Superior temporal gyrus (tissue), 1 donor: Measurements from ENCODE around the gene BCAS1.
A peak's percentile ranks its signal among the peaks of the same experiment; 100 is the strongest.
"Not testable (repeated sequence)": the region's sequence is repeated elsewhere in the genome, so short reads cannot be mapped to it uniquely, and the experiment has no call there.

ENCODE experiments used
- DNase-seq: peaks from one replicate; pipeline ENCODE4 v3.0.0-alpha.2; 2016; ENCODE audit errors: extremely low spot score

The BCAS1 gene

DNA sequence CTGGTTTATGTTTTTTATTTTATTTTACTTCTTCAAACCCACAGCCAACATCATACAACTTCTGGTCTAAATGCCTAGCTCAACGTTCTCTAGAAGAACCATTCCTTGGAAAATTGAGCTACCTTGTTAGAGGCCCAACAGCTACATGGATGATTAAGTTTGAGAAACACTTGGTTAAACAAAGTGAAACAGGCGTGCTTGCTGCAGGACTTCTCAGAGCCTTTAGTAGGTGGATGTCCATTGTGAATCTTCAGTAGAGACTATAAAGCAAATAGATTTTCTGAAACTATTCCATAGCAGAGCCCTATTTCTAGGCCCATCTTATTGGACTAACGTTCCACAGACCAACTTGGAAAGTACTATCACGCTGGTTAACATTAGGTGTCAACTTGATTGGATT lies 51.3 kb downstream of the BCAS1 start:
- DNase-seq: no peak

DNA sequence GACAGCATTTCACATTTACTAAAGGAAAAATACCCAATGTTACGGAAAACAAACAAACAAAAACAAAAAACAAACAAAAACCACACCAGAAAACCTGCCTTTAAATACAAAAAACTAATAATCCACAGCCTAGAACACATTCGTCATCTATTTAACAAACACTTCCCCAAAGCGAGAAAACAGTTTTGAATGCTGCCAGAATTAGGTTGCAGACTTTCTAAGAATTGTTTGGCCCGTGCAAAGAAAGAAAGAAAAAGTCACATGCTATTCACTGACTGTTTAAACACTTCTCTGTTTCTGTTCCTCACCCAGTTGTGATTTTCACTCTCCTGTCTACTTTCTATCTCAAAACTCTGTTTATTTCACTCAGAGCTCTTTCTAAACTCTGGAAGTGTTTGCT lies 52.5 kb downstream of the BCAS1 start:
- DNase-seq: peak; percentile 50

DNA sequence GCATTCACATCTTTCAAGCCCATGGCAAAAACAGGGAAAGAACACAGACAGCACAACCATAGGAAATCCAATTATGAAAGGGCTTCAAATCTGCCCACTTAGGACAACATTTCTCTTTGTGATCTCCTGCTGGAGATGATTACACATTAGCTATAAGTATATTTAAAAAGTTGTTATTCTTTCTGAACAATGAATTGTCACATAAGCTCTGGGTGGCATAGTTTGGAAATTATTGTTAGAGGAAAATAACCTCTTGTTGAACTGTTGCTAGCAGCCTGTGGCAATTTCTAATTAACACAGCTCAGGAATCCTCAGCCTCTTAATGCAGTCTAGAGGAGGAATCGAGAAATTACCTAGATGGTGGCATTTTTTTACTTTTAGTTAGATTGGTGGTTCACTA lies 54.9 kb downstream of the BCAS1 start:
- DNase-seq: peak; percentile 44

DNA sequence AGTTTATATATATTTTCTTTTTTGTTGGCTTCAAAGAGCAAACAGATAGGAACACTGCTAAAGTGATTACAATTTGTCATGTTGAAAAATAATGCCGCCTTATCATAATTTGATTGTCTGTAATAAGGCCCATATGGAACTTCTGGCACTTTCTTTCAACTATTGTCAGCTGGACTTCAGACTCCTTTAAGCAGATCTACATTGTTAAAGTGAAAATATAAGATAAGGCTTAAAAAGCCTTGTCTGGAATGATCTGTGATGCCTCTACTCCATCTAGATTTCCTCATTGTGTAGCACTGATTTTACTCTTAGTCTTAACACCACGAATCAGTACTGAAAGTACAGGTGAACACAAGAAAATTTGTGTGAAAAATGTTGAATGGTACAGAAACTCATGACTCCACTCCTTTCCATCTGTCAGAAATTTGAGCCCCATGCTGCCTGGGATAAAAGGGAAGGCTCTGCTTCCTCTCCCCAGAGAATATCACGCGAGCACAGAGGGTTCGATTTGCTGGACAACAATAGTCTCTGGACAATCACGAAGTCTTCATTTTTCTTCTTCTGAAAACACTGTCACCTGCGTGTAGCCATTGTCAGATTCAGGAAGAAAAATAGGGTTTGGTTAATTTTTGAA lies 56.0 kb downstream of the BCAS1 start:
- peak; percentile 51 for DNase-seq

DNA sequence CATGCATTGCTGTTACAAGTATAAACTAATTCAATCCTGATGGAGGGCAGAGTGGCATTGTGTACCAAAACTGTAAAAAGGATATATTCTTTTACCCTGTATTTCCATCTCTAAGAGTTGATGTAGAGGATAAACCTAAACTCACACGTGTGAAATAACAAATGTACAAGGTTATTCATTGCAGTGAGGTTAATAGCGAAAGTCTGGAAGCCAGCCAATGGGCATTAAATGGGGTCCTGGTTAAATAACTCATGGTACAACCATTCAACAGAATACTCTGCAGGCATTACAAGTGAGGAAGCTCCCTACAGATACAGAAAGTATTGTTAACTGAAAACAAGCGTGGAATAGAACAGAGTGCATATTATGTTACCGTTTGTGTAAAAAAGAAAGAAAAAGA lies 56.9 kb downstream of the BCAS1 start:
- no peak for DNase-seq

DNA sequence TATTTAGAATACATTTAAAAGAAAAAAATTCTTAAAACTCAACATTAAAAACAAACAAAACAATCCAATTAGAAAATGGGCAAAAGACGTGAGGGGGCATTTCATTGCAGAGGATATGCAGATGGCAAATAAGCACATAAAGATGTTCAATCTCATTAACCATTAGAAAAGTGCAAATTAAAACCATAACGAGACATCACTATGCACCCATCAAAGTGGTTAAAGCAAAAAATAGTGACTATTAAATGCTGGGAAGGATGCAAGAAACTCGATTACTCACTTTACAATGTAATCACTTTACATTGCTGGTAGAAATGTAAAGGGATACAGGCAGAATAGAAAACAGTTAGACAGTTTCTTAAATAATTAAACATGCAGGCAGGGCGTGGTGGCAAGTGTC lies 59.0 kb downstream of the BCAS1 start:
- DNase-seq: no peak

DNA sequence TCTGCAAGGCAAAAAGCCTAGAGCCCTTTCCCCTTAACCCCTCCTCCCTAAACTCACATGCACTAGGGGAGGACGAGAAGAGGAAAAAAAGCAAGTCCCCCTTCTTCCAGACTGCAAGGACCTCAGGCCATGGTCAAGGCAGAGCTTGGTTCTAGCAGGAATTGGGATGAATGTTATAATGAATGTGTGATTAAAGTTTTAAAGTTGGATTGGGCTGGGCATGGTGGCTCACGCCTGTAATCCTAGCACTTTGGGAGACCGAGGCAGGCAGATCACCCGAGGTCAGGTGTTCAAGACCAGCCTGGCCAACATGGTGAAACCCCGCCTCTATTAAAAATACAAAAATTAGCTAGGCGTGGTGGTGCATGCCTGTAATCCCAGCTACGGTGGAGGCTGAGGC lies 64.2 kb downstream of the BCAS1 start:
- not testable (repeated sequence) for DNase-seq

DNA sequence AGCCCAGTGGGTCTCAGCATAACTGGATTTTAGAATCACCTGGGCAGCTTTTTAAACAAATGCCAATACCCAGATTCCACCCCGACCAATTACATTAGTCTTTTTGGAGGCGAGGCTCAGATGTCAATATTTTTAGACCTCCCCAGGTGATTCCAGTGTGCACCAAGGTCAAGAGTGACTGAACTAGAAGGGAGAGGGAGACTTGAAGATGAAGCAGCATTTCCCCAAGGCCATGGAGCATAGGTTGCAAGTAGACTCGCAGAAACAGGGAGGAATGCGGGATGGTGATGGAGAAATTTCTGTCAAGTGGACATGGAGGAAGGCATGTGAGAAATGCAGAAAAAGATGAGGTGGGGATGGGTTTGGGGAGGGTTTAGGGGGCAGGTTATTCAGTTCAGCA lies 64.9 kb downstream of the BCAS1 start:
- DNase-seq: no peak

DNA sequence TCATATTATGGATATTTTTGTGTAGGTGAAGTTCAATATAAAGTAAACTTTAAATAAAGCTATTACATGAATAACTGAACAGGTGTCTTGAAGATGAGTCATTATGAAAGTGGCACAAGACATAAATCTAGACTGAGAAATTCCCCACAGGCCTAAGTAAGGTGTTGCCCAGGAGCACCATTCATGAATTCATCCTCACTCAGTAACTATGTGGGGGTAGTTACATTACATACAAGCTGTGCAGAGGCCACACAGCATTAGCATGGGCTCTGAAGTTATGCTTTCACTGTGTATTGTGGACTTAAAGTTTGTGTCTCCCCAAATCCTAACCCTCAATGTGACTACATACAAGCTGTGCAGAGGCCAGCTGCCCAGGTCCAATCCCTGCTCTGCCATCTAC lies 65.9 kb downstream of the BCAS1 start:
- DNase-seq: no peak

DNA sequence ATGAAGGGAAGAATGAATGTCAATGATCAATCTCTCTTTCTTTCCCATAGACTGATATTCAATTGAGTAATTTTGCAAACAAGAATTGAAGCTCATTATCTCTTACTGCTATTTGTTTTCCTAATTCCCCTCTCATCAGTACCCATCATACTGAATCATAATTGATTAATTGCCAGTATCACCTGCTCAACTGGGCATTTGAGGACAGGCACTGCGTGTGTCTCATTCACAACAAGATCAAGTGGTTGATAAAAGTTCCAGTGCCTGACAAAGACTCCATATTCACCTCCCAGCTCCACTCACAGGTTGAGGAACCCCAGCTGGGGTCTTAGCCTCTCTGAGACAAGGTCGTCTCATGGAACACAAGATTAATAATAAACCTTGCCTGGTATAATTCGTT lies 67.7 kb downstream of the BCAS1 start:
- no peak for DNase-seq

DNA sequence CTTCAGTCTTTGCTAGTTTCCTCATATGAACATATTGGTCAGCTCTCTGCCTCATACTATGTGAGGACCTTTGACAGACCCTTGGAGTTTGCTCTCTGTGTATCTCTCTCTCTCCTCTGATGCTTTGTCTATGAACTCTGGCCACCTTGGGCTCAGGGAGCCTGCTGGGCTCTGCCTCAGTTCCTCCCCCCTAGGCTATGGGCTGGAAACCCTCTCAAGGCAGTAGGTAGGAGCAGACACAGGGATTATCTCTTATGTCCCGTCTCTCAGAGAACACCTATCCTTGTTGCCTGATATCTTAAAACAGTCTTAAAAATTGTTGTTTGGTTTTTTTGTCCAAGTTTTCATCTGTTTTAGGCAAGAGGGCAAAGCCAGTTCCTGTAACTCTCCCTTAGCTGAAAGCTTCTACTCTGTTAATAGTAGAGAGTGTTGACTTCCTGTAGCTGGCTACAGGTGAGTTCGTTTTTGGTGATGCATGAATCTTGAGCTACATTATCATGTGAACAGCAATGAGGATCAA lies 68.3 kb downstream of the BCAS1 start:
- DNase-seq: no peak

DNA sequence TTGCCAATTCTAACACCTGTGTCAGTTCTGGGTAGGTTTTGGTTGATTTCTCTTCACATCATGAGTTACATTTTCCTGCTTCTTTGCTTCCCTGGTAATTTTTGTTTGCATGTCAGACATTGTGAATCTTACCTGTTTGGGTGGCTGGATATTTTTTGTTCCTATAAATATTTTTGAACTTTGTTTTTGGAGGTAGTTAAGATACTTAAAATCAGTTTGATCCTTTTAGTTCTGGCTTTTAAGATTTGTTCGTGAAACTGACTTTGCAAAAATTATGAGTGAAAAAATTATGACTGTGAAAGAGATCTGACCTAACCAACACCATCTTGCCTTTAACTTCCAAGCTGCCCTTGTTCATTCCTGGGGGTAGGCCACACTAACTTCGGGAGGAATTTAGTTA lies 69.5 kb downstream of the BCAS1 start:
- no peak for DNase-seq

DNA sequence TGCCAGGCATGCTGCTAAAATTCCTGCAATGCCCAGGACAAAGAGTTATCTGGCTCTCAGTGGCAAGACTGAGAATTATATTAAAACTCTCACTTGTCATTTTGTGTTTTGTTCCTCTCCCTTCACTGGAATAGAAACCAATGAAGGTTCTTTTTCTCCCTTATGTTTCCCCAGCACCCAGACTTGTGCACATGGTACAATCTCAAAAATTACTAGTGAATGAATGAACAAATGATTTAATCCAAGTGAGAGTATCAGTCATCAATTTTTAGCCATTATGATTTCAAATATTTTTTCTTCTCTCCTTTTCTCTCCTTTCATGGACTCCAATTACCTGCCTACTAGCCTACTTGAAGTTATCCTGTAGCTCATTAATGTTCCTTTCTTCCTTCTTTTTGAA lies 70.1 kb downstream of the BCAS1 start:
- DNase-seq: no peak

DNA sequence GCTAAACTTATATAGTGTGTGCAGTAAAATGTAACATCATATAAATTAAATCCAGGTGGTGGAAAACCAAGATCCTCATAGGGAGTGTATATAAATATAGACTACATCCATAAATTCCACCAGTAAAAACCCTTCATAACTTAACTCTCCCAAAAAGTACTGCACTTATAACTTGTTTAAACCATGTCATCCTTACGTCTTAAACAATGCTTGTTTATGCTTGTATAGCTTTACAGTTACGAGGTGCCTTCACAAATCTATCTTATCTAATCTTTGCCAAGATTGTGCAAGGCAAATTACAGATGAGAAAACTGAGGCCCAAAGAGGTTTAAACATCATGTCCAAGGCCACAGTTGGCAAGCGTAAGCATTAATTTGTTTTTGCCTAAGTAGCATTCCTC lies 71.3 kb downstream of the BCAS1 start:
- DNase-seq: no peak

DNA sequence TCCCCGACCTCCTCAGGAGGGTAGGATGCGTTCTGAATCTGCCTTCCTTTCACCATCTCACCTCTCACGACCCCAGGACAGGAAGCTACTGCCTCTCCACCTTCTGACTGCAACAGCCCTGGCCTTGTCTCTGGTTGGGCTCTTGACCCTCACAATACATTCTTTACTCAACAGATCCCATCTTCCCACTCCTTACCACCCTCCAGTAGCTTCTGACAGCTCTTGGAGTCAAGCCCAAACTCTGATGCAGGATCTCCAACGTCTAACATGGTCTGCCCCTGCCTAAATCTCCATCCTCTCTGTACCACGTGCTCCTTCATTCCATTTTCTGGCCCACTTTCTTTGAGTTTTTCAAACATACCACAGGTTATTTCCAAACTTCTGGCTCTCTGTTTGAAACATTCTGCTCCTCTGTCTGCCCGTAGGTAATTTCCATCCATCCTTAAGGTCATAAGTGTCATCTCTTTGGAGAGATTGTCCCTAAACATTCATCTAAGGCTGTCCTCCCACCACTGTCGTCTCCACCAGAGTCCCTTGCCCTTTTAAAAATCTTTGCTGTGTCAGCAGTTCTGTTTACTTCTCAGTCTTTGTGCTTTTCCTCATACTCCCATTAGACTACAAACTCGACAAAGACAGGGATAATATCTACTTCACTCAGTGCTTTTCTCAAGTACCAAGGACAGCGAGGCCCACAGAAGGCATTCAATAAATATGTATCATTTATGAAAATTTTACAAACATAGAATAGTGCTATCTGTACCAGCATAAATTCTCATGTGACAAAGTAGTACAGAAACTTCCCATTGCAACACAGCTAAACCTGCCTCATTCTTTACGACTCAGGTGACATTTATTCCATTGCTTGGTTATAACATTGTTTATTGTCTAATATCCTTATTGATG lies 73.6 kb downstream of the BCAS1 start:
- no peak for DNase-seq

DNA sequence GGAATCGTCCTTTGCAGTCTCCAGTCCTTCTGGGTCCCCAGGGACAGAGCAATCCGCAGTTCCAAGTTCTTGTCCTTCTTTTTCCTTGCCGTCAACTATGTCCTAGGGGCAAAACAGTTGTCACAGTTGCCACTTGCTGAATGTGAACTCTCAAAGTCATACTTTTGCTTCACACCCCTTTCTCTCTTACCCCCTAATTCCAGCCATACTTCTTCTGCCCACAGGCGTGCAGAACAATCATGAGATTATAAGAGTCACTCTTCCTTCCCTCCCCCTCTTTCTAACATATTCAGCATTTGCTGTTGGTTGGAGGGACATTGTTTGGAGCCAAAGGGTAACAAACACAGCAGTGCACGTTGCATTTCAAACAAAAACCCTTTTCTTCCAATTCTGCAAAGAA lies 74.4 kb downstream of the BCAS1 start:
- DNase-seq: peak; percentile 47

DNA sequence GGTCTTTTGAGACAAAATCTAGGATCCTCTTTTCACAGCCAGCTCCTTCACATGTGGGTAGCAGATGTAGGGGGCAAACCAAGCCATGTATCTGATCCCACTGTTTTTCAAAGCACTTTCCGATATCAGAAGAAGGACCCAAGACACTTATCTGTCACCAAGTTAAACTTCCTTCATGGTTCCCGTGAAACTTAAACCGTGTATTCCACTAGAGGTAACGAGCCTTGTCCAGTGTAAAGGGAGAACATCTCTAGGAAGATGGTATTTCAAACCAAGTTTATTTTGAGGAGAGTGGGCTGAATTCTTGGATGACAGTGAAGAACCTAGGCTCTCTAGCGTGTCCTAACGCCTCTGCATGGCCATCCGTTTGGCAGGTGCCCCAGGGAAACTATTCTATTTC lies 76.3 kb downstream of the BCAS1 start:
- no peak for DNase-seq

DNA sequence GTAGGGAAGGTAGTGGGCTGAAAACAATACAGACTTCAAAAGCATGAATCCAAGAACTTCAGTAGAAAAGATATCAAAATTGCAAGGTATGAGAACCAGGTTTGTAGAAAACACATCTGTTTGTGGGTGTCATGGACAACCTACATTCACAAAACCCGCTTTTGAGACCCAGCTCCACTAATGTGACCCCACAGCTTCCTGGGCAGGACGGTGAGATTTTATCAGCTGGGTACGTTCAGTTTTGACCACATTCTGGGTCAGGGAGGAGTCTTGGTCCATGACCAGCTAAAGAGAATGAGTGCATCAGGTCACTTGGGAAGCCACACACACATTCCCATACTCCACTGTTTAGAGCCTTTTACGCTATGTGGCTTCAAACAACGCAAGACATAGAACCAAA lies 77.1 kb downstream of the BCAS1 start:
- no peak for DNase-seq

DNA sequence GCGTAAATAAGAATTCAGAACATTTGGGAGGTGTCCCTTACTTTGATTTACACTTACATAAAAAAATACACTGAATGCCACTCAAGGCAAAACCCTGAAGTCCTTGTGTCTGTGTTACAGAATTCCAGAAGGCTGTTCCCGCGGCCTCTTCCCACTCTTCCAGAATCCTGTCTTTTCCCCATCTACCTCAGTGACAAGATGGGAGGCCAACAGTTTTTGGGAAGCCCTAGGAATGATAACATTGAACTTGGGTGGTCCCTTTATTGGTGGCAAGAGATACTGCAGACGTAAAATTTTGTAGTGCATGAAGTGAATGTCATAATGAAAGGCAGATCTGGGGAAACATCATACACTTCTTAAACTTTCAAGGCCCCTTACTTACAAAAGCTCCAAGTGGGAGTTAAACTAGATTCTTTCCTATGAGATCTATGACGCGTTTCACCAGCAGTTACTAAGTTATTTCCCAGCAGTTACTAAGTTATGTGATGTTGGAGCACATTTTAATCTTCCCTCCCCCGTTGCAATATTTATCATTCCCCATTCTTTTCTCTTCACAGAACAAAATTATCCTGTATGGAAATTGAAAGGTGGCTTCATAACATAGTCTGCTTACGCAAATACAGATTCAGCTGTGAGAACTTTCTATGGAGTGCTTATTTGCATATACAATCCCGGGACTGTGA lies 79.5 kb downstream of the BCAS1 start:
- DNase-seq: no peak

DNA sequence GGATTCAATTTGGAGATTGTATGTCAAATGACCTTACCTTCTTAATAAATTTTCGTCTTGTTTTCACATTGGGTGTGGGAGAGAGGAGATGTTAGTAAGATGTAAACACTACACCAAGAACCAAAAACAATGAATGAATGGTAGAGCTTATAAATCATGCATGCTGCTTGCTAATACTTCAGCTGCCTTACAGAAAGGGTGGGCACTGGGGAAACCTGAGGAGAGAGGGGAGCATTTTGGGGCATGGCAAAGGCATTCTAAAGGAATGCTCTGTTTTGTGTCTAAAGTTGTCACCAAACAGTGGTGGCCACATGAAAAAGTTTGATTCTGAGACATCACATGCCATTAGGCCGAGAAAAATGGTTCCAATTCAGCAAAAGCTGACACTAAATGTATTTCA lies 80.4 kb downstream of the BCAS1 start:
- no peak for DNase-seq

DNA sequence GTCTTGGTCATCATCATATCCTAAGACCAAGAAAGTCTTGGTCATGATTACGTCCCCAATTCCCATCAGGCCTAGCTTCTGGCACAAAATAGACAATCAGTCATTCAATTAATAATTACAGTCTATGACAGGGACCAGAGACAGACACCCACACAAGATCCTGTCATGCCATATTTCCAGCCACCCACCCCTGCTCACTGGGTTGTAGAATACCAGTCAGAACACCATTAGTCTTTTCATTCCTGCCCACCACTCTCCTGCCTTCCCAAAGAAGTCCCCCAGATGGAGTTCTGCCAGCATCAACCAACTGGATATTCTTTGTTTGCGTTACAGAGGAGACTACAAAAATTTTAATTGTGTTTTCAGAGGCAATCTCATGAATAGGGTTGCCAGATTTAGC lies 81.0 kb downstream of the BCAS1 start:
- DNase-seq: no peak

DNA sequence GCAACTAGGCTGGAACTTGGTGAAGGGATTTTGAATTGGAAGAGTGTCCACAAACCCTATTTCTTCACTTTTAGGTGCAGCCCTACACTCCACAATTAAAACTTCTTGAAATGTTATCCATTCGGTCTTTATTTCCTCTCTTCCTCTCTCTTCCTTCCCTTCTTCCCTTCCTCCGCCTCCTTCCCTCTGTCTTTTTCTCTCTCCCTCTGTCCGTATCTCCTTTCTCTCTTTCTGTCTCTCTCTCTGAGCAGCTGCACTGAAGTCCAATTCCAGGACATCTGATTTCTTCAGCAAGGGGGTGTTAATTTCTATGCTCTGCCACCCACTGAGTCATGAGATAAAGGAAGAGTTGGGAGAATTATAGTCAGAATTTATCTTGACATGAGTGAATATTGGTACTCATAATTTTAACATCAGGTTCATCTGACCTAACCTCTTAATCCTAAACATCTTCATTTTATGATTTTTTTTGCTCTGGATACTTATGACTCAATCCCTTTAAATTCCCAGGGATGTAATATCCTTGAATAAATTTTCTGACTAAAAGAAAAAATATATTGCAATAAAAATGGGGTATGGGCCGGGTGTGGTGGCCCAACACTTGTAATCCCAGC lies 84.2 kb downstream of the BCAS1 start:
- no peak for DNase-seq
